SK-N-SH (cell line): ENCODE data around the gene GRWD1.

Source experiments
- CTCF ChIP-seq: fragments of 200-600 bp; sonication (generic); IDR thresholded peaks from 2 replicates; pipeline ENCODE4 v1.6.1; 2017; ENCODE audit warnings: antibody characterized with exemption, mild to moderate bottlenecking, moderate library complexity
- EP300 ChIP-seq, 2 experiments: IDR thresholded peaks; 2 replicates each; pipeline versions ENCODE4 v1.4.0 to v1.6.1; 2012; ENCODE audit warnings: borderline replicate concordance in 1 of 2, low read depth in 1 of 2, low read length in 1 of 2
- MAX ChIP-seq: IDR thresholded peaks from 2 replicates; pipeline ENCODE4 v1.4.0; 2012; ENCODE audit warnings: low read depth
- MXI1 ChIP-seq: IDR thresholded peaks from 2 replicates; pipeline ENCODE4 v1.6.1; 2012; ENCODE audit warnings: mild to moderate bottlenecking, low read depth, low read length, improper control_type of control experiment
- RAD21 ChIP-seq: IDR thresholded peaks from 2 replicates; pipeline ENCODE4 v1.6.1; 2012; ENCODE audit warnings: mild to moderate bottlenecking, low read length
- SIN3A ChIP-seq: IDR thresholded peaks from 2 replicates; pipeline ENCODE4 v1.6.1; 2012; ENCODE audit warnings: low read depth, mild to moderate bottlenecking, low read length, moderate library complexity, borderline replicate concordance
- ZBTB33 ChIP-seq: IDR thresholded peaks from 2 replicates; pipeline ENCODE4 v1.4.0; 2012; ENCODE audit warnings: low read depth, borderline replicate concordance

- no peak for TF ChIP-seq MAX
- no peak for TF ChIP-seq EP300 (IDR thresholded peaks at IDR 0.05; ENCODE audit: borderline replicate concordance in 1 of 2, low read depth in 1 of 2, low read length in 1 of 2)
- TF ChIP-seq RAD21 = no peak
- no peak for TF ChIP-seq MXI1
- no peak for TF ChIP-seq SIN3A
- no peak for TF ChIP-seq CTCF
- TF ChIP-seq ZBTB33 = no peak
These were observed 56.7 kb downstream of the GRWD1 start for GRCh38 chr19:48502350-48503018.
